Calu3 (cell line): ENCODE data around the gene PCSK7. TPM values are rescaled to one million over a fixed set of nuclear protein-coding genes. Genes with fewer than 3 reads are reported as not detected.

ENCODE experiments used
- BruUV-seq: library from RNA; stranded (reverse); fragments of 400-500 nt; replicated peaks from 2 replicates; lab custom pipeline; 2021; lab: Mats Ljungman, UMichigan
- CTCF ChIA-PET: fragments of 300-600 bp; sonication (Branson Sonifier 250); formaldehyde crosslinking; loops from one replicate; lab custom pipeline; 2022; ENCODE audit warnings: antibody characterized with exemption; lab: Charles Lee
- DNase-seq: peaks from one replicate; pipeline ENCODE4 v3.0.0; 2022
- H3K27ac Mint-ChIP-seq: one replicate; pipeline ENCODE4 v1.8.0; 2022; ENCODE audit warnings: mixed read lengths; ENCODE audit not compliant: unreplicated experiment
- H3K27me3 Mint-ChIP-seq: one replicate; pipeline ENCODE4 v1.8.0; 2022; ENCODE audit warnings: mixed read lengths; ENCODE audit not compliant: unreplicated experiment
- H3K36me3 Mint-ChIP-seq: one replicate; pipeline ENCODE4 v1.8.0; 2022; ENCODE audit warnings: mild to moderate bottlenecking, moderate library complexity, mixed read lengths; ENCODE audit not compliant: insufficient read depth, unreplicated experiment
- H3K4me1 Mint-ChIP-seq: one replicate; pipeline ENCODE4 v1.8.0; 2022; ENCODE audit warnings: mild to moderate bottlenecking, low read depth, mixed read lengths; ENCODE audit not compliant: unreplicated experiment
- H3K4me3 Mint-ChIP-seq: one replicate; pipeline ENCODE4 v1.8.0; 2022; ENCODE audit warnings: mild to moderate bottlenecking, low read depth, moderate library complexity, mixed read lengths; ENCODE audit not compliant: unreplicated experiment
- H3K9me3 Mint-ChIP-seq: one replicate; pipeline ENCODE4 v1.8.0; 2022; ENCODE audit warnings: low read depth, mixed read lengths; ENCODE audit not compliant: unreplicated experiment
- intact Hi-C: fragments of 100-400 bp; cut with micrococcal nuclease; formaldehyde crosslinking; loops from one replicate; pipeline ENCODE4 v1.10.0; 2022; ENCODE audit not compliant: unreplicated experiment
- total RNA-seq: library from RNA; stranded (reverse); gene quantifications from 2 replicates; pipeline ENCODE4 v1.2.3, GENCODE V29; 2022
- TF ChIP-seq, protein P1 (sequence below): fragments of 200-600 bp; IDR thresholded peaks from one replicate; pipeline ENCODE4 v1.8.0; 2022; ENCODE audit warnings: antibody characterized with exemption; ENCODE audit not compliant: unreplicated experiment

Gene PCSK7
- total RNA-seq, 1 experiment from 2014 or later: 44.3 TPM

DNA sequence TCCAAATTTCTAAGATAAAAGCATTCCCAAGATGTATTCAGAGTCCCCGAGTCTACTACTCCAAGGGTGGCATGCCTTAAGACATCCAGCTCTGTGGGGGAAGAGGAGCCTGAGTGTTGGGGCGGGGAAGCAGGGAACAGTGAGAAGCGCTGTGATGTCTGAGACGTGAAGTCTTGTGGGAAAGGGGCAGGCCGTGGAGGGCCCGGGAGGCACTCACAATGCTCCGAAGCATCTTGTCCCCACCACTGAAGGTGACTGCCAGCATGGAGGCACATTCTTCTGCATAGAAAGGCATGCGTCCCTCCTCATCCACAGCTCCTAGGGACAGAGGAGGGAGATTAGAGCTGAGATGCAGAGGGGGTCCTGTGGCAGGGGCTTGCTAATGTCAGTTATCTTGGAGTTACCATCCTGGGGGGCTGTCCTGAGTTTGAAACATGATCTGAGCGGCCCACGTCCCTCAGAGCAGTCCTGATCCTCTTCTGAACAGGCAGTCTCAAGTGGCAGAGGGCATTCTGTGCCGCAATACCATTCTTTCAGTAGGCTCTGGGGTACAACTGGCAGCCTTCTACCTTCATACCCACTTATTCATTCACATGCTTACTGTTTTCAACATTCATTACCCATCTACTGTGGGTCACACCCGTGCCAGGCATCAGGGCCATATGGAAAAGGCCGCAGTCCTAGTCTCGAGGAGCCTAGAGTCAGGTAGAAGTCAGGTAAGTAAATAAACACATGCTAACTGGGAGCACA lies 8.7 kb downstream of the PCSK7 start:
- Mint-ChIP-seq H3K36me3 (peaks cover 36% of the 10 kb centered on the region), H3K27ac (no peak overlapping the region), H3K4me1 (no peaks in the 10 kb centered on the region), H3K9me3 (no peaks in the 10 kb centered on the region), H3K4me3 (no peak overlapping the region), H3K27me3 (no peaks in the 10 kb centered on the region)
- no TSS peak for BruUV-seq
- TF ChIP-seq, protein P1, sequence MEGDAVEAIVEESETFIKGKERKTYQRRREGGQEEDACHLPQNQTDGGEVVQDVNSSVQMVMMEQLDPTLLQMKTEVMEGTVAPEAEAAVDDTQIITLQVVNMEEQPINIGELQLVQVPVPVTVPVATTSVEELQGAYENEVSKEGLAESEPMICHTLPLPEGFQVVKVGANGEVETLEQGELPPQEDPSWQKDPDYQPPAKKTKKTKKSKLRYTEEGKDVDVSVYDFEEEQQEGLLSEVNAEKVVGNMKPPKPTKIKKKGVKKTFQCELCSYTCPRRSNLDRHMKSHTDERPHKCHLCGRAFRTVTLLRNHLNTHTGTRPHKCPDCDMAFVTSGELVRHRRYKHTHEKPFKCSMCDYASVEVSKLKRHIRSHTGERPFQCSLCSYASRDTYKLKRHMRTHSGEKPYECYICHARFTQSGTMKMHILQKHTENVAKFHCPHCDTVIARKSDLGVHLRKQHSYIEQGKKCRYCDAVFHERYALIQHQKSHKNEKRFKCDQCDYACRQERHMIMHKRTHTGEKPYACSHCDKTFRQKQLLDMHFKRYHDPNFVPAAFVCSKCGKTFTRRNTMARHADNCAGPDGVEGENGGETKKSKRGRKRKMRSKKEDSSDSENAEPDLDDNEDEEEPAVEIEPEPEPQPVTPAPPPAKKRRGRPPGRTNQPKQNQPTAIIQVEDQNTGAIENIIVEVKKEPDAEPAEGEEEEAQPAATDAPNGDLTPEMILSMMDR: no peak
- intact Hi-C loops: no loop called here
- CTCF ChIA-PET: no interaction called here
- DNase-seq: no peak

GRCh38 chr11:117221775-117222517 lies 9.9 kb downstream of the PCSK7 start:
- H3K27me3 Mint-ChIP-seq: no peaks in the 10 kb centered on the region
- no peak overlapping the region for H3K4me3 Mint-ChIP-seq
- H3K27ac Mint-ChIP-seq: no peak overlapping the region
- TF ChIP-seq, protein P1: no peak
- intact Hi-C loops: no loop called here
- no peak for DNase-seq
- no peaks in the 10 kb centered on the region for H3K9me3 Mint-ChIP-seq
- peaks cover 34% of the 10 kb centered on the region for H3K36me3 Mint-ChIP-seq
- CTCF ChIA-PET: no interaction called here
- BruUV-seq: no TSS peak
- H3K4me1 Mint-ChIP-seq: no peaks in the 10 kb centered on the region

DNA sequence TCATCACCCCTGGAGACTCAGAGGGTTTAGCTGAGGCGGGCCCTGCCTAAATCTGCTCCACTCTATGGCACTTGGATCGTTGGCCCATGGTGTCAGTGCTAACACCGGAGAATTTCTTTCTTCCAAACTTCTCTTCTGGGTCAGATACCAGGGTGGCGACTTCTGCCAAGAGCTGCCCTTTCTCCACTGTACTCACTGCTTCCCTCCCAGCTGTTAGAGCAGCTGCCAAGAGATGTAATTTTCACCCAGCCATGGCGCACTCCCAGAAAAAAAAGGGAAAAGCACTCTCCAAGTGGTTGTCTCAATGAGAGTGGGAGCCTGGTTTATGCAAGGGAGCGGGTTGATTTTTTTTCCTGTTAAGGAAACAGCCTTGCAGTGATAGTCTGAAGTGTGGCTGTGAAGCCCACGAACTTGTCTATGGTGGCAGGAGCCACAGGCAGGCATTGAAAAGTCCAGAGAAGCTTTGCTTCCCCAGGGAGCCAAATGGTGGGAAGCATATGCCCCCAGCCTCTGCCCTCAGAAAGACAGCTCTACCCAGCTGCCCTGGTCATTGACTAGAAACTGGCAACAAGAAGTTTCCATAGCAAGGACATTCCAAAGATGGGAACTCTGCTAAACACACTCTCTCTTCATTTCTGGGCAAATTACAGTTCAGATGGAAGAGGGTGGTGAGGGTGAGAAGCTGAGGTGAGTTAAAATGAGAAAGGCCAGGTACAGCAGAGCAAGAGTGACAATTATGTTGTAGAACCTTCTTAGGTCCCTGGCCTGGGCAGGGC lies 10.7 kb downstream of the PCSK7 start:
- Mint-ChIP-seq H3K27ac (no peak overlapping the region), H3K4me1 (no peaks in the 10 kb centered on the region), H3K27me3 (no peaks in the 10 kb centered on the region), H3K9me3 (no peaks in the 10 kb centered on the region), H3K4me3 (no peak overlapping the region), H3K36me3 (peaks cover 26% of the 10 kb centered on the region)
- intact Hi-C loops: no loop called here
- DNase-seq: no peak
- TF ChIP-seq, protein P1: no peak
- CTCF ChIA-PET: no interaction called here
- BruUV-seq: no TSS peak

DNA sequence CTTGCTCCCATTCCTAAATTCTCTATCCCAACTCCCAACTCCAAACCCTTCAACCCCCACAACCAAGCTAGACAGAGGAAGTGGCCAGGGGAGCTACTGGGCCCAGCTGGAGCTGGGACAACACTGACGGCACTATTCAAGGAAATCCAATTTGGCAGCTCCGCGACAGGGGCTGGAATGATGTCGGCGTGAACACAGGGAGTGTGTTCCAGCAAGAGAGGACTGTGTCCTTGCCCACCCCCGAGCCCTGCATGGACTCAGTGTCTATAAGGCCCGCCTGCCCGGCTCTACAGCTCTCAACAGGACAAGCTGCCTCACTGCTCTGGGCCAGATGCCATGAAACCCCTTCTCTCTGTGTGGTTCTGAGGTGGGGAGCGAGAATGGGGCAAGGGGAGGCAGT lies 11.3 kb downstream of the PCSK7 start:
- intact Hi-C loops: no loop called here
- Mint-ChIP-seq H3K9me3 (no peaks in the 10 kb centered on the region), H3K4me1 (no peaks in the 10 kb centered on the region), H3K4me3 (no peak overlapping the region), H3K27me3 (no peaks in the 10 kb centered on the region), H3K36me3 (peaks cover 24% of the 10 kb centered on the region), H3K27ac (no peak overlapping the region)
- no peak for DNase-seq
- CTCF ChIA-PET: no interaction called here
- TF ChIP-seq, protein P1: no peak
- no TSS peak for BruUV-seq
